ENCODE measurements around the gene TAPBP. TPM values are rescaled to one million over a fixed set of nuclear protein-coding genes. Genes with fewer than 3 reads are reported as not detected.

The TAPBP gene
- total and polyA plus RNA-seq, 9 of the 15 experiments (the other 6 are each of a cell fraction or from before 2014, with no cell fraction given), result 5.6 to 74.0 (median 22.3) TPM

DNA sequence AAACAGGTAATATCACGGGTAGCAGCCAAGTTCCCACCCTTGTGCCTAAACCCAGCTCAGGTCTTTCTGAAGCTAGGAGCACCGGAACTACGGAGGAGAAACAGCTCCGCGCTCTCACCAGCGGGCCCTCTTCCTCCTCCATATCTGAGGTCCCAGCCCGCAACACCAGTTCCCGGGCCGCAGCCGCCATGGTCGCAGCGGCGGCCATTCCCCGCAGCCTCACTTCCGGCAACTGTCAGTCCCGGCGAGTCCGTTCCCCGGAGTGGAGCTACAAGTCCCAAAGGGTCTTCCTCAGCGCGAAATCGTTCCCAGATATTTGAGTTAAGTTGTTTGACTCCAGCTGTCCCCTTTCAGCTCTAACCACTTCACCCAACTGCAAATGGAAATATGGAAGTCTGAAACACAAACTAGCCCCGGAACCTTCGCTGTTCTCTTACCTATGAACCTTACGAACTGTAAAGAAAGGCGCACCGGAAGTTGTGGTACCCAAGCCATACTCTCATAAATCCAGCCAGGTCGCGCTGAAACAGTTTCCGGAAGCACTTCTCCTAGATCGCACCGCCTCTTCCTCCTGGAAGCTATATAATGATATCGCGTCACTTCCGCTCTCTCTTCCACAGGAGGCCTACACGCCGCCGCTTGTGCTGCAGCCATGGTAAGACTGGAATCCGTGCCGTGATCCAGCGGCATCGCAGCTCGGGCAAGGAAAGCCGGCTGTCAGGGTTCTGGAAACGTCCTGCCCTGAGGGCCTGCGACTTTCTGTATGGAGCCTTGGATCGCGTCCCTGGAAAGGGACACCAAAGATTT is 42.2 kb downstream of the TAPBP start, which contains the start of the genes RPS18 and VPS52 (continued):
- TF ChIP-seq MGA (IDR thresholded peaks at IDR 0.05) (peak; percentile 60; the same call in 1 of the 2 replicates), NUFIP1 (IDR thresholded peaks at IDR 0.05; ENCODE audit: partially characterized antibody) (no peak), ZNF224 (CRISPR knock-in tag; IDR thresholded peaks at IDR 0.05) (peak; percentile 45; the same call in 1 of the 2 replicates), RCOR1 (IDR thresholded peaks at IDR 0.05; ENCODE audit: borderline replicate concordance in 1 of 2, low read depth in 2 of 2, low read length in 2 of 2) (peak; percentile 47 to 56; a peak in 3 of 4 replicates), ZNF79 (CRISPR knock-in tag; IDR thresholded peaks at IDR 0.05; ENCODE audit: low read depth) (no peak), ZNF696 (CRISPR knock-in tag; conservative IDR thresholded peaks at IDR 0.05) (no peak), MLLT1 (IDR thresholded peaks at IDR 0.05) (peak; percentile 62 to 77; a peak in 3 of 4 replicates), FOXK2 (conservative IDR thresholded peaks at IDR 0.05 in 1 of 2, IDR thresholded peaks at IDR 0.05 in 1 of 2; ENCODE audit: low read depth in 2 of 2) (peak; percentile 98 to 99), ETS1 (conservative IDR thresholded peaks at IDR 0.05; ENCODE audit: control insufficient read depth, low read depth, low read length) (peak; percentile 83)

Measured in K562 (cell line).